ENCODE data around the gene MED29. TPM values are rescaled to one million over a fixed set of nuclear protein-coding genes. Genes with fewer than 3 reads are reported as not detected.
A peak's percentile ranks its signal among the peaks of the same experiment; 100 is the strongest.

MED29 gene
- total and polyA plus RNA-seq, 2 of the 13 experiments (the other 11 are each of a cell fraction or from before 2014, with no cell fraction given) = 14.0 to 19.7 TPM

DNA sequence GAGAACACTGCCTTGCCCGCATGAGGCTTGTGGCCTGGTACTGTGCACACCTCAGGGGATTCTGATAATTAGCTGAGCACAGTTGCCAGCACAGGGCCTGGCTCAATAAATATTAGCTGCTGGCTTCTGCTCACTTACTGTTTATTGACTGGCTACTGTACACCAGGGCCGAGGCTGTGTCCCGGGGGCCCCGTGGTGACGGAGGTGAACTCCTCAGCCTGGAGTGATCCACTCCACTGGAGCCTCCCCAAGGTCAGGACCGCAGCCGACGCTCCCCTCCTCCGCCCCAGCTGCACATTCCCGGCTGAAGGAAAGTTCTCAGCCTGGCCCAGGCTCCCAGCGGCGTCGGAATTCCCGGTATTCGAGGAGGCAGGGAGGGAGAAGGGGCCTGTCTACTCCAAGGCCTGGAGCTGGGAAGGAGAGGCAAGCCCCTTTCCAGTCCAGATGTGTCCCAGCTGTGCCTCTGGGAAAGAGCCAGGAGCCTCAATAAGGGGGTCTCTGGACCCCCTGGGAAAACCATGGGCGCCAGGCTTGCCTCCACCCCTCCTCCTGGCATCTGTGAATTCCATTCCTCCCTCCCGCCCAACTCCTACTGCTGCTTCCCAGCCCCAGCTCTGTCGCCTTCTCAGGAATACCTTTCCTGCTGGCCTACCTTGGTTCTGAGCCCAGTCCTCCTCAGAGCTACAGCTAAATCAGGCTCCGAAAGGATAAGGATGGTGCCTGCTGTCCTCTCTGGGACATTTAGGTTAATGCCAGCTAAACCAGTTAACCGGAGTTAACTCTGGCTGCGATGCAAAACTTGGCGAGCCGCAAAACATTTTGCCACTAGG is 37.3 kb downstream of the MED29 start (continued):
- TF ChIP-seq, protein P1, sequence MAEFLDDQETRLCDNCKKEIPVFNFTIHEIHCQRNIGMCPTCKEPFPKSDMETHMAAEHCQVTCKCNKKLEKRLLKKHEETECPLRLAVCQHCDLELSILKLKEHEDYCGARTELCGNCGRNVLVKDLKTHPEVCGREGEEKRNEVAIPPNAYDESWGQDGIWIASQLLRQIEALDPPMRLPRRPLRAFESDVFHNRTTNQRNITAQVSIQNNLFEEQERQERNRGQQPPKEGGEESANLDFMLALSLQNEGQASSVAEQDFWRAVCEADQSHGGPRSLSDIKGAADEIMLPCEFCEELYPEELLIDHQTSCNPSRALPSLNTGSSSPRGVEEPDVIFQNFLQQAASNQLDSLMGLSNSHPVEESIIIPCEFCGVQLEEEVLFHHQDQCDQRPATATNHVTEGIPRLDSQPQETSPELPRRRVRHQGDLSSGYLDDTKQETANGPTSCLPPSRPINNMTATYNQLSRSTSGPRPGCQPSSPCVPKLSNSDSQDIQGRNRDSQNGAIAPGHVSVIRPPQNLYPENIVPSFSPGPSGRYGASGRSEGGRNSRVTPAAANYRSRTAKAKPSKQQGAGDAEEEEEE (CRISPR knock-in tag; IDR thresholded peaks at IDR 0.05; ENCODE audit: borderline replicate concordance) = no peak
- TF ChIP-seq, protein P2, sequence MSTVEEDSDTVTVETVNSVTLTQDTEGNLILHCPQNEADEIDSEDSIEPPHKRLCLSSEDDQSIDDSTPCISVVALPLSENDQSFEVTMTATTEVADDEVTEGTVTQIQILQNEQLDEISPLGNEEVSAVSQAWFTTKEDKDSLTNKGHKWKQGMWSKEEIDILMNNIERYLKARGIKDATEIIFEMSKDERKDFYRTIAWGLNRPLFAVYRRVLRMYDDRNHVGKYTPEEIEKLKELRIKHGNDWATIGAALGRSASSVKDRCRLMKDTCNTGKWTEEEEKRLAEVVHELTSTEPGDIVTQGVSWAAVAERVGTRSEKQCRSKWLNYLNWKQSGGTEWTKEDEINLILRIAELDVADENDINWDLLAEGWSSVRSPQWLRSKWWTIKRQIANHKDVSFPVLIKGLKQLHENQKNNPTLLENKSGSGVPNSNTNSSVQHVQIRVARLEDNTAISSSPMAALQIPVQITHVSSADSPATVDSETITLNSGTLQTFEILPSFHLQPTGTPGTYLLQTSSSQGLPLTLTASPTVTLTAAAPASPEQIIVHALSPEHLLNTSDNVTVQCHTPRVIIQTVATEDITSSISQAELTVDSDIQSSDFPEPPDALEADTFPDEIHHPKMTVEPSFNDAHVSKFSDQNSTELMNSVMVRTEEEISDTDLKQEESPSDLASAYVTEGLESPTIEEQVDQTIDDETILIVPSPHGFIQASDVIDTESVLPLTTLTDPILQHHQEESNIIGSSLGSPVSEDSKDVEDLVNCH (CRISPR knock-in tag; IDR thresholded peaks at IDR 0.05) = no peak
- no peak; the same call in 1 of the 2 replicates for TF ChIP-seq ZNF614 (CRISPR knock-in tag; IDR thresholded peaks at IDR 0.05; ENCODE audit: borderline replicate concordance)
- TF ChIP-seq ZNF570 (CRISPR knock-in tag; IDR thresholded peaks at IDR 0.05; ENCODE audit: borderline replicate concordance) = no peak
- no peak for TF ChIP-seq ZNF883 (CRISPR knock-in tag; IDR thresholded peaks at IDR 0.05; ENCODE audit: not compliant biosample characterization)
- TF ChIP-seq, protein P3, sequence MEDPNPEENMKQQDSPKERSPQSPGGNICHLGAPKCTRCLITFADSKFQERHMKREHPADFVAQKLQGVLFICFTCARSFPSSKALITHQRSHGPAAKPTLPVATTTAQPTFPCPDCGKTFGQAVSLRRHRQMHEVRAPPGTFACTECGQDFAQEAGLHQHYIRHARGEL (CRISPR knock-in tag; IDR thresholded peaks at IDR 0.05) = no peak
- TF ChIP-seq, protein P4, sequence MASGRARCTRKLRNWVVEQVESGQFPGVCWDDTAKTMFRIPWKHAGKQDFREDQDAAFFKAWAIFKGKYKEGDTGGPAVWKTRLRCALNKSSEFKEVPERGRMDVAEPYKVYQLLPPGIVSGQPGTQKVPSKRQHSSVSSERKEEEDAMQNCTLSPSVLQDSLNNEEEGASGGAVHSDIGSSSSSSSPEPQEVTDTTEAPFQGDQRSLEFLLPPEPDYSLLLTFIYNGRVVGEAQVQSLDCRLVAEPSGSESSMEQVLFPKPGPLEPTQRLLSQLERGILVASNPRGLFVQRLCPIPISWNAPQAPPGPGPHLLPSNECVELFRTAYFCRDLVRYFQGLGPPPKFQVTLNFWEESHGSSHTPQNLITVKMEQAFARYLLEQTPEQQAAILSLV (CRISPR knock-in tag; IDR thresholded peaks at IDR 0.05; ENCODE audit: borderline replicate concordance) = 0 out of 2 replicates have a peak, but pooled peaks have one; percentile 5
- peak; percentile 60; the same call in 1 of the 2 replicates for TF ChIP-seq ZFX (CRISPR knock-in tag; IDR thresholded peaks at IDR 0.05; ENCODE audit: low read depth)
- no peak for TF ChIP-seq FOXP1 (IDR thresholded peaks at IDR 0.05)
- TF ChIP-seq FOXP1 (CRISPR knock-in tag; IDR thresholded peaks at IDR 0.05) = 0 out of 2 replicates have a peak, but pooled peaks have one; percentile 7
- TF ChIP-seq ZNF317 (CRISPR knock-in tag; IDR thresholded peaks at IDR 0.05) = no peak
- TF ChIP-seq MEF2D (CRISPR knock-in tag; IDR thresholded peaks at IDR 0.05) = no peak
- TF ChIP-seq, protein P5, sequence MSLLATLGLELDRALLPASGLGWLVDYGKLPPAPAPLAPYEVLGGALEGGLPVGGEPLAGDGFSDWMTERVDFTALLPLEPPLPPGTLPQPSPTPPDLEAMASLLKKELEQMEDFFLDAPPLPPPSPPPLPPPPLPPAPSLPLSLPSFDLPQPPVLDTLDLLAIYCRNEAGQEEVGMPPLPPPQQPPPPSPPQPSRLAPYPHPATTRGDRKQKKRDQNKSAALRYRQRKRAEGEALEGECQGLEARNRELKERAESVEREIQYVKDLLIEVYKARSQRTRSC (CRISPR knock-in tag; IDR thresholded peaks at IDR 0.05; ENCODE audit: low read depth) = no peak
- 0 out of 2 replicates have a peak, but pooled peaks have one; percentile 69 for TF ChIP-seq ZNF430 (CRISPR knock-in tag; IDR thresholded peaks at IDR 0.05)
- no peak for TF ChIP-seq ZNF460 (CRISPR knock-in tag; IDR thresholded peaks at IDR 0.05; ENCODE audit: borderline replicate concordance)
- TF ChIP-seq, protein P6, sequence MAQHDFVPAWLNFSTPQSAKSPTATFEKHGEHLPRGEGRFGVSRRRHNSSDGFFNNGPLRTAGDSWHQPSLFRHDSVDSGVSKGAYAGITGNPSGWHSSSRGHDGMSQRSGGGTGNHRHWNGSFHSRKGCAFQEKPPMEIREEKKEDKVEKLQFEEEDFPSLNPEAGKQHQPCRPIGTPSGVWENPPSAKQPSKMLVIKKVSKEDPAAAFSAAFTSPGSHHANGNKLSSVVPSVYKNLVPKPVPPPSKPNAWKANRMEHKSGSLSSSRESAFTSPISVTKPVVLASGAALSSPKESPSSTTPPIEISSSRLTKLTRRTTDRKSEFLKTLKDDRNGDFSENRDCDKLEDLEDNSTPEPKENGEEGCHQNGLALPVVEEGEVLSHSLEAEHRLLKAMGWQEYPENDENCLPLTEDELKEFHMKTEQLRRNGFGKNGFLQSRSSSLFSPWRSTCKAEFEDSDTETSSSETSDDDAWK (CRISPR knock-in tag; IDR thresholded peaks at IDR 0.05) = no peak
- TF ChIP-seq, protein P7, sequence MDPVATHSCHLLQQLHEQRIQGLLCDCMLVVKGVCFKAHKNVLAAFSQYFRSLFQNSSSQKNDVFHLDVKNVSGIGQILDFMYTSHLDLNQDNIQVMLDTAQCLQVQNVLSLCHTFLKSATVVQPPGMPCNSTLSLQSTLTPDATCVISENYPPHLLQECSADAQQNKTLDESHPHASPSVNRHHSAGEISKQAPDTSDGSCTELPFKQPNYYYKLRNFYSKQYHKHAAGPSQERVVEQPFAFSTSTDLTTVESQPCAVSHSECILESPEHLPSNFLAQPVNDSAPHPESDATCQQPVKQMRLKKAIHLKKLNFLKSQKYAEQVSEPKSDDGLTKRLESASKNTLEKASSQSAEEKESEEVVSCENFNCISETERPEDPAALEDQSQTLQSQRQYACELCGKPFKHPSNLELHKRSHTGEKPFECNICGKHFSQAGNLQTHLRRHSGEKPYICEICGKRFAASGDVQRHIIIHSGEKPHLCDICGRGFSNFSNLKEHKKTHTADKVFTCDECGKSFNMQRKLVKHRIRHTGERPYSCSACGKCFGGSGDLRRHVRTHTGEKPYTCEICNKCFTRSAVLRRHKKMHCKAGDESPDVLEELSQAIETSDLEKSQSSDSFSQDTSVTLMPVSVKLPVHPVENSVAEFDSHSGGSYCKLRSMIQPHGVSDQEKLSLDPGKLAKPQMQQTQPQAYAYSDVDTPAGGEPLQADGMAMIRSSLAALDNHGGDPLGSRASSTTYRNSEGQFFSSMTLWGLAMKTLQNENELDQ (CRISPR knock-in tag; IDR thresholded peaks at IDR 0.05; ENCODE audit: borderline replicate concordance) = no peak

Data from HepG2 (cell line).